ENCODE results near the gene USP10.

DNA sequence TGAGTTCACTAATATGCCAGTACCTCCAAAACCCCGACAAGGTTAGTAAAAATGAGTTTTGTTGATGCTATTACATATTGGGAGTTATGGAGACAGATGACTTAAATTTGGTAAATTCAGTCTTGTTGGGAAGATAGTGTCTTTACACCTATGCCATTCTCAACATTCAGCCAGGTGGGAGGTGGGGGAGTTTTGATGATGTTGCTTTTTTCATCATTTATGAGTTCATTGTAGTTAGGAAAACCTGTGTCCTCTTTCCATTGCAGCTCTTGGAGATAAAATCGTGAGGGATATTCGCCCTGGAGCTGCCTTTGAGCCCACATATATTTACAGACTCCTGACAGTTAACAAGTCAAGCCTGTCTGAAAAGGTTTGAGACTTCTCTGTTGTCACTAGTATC lies 60.1 kb downstream of the USP10 start:
- no peak for TF ChIP-seq EP300 (IDR thresholded peaks at IDR 0.05)
- TF ChIP-seq, protein P1, sequence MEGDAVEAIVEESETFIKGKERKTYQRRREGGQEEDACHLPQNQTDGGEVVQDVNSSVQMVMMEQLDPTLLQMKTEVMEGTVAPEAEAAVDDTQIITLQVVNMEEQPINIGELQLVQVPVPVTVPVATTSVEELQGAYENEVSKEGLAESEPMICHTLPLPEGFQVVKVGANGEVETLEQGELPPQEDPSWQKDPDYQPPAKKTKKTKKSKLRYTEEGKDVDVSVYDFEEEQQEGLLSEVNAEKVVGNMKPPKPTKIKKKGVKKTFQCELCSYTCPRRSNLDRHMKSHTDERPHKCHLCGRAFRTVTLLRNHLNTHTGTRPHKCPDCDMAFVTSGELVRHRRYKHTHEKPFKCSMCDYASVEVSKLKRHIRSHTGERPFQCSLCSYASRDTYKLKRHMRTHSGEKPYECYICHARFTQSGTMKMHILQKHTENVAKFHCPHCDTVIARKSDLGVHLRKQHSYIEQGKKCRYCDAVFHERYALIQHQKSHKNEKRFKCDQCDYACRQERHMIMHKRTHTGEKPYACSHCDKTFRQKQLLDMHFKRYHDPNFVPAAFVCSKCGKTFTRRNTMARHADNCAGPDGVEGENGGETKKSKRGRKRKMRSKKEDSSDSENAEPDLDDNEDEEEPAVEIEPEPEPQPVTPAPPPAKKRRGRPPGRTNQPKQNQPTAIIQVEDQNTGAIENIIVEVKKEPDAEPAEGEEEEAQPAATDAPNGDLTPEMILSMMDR (IDR thresholded peaks at IDR 0.05) = no peak
- no peak for TF ChIP-seq POLR2A (IDR thresholded peaks at IDR 0.05)
- no peak for TF ChIP-seq POLR2AphosphoS5 (IDR thresholded peaks at IDR 0.05)

Measured in sigmoid colon (tissue), 4 donors.